A549 (cell line): ENCODE results near the gene FGFR4.
A peak's percentile ranks its signal among the peaks of the same experiment; 100 is the strongest.

Experiments
- CEBPB ChIP-seq, 2 experiments: fragments of >200 bp in 1 of 2; sonication (Bioruptor Twin) in 1 of 2; formaldehyde crosslinking in 1 of 2; IDR thresholded peaks; 2 replicates each; pipeline ENCODE4 v1.6.1; 2012 to 2016
- EP300 ChIP-seq, 2 experiments: fragments of >200 bp; sonication (Bioruptor Twin); formaldehyde crosslinking; IDR thresholded peaks; 2 replicates in 1 of 2; 3 replicates in 1 of 2; pipeline ENCODE4 v1.6.1; 2016 to 2017
- MAX ChIP-seq: IDR thresholded peaks from 2 replicates; pipeline ENCODE4 v1.6.1; 2012
- PHF8 ChIP-seq: fragments of 200-600 bp; sonication (generic); IDR thresholded peaks from 2 replicates; pipeline ENCODE4 v1.6.1; 2016; ENCODE audit warnings: low read depth, mild to moderate bottlenecking, antibody characterized with exemption, moderate library complexity, borderline replicate concordance
- POLR2A ChIP-seq: IDR thresholded peaks from 2 replicates; pipeline ENCODE4 v1.6.1; 2012; ENCODE audit warnings: mild to moderate bottlenecking, low read length
- RAD21 ChIP-seq, 2 experiments: fragments of >200 bp in 1 of 2; sonication (Bioruptor Twin) in 1 of 2; formaldehyde crosslinking in 1 of 2; IDR thresholded peaks in 1 of 2; conservative IDR thresholded peaks in 1 of 2; 2 replicates in 1 of 2; 3 replicates in 1 of 2; pipeline ENCODE4 v1.6.1; 2012 to 2018; ENCODE audit warnings: inconsistent platforms in 1 of 2
- RFX5 ChIP-seq: fragments of 450-650 bp; IDR thresholded peaks from 2 replicates; pipeline ENCODE4 v1.7.1; 2014; ENCODE audit warnings: antibody characterized with exemption, mild to moderate bottlenecking, moderate library complexity
- USF2 ChIP-seq: fragments of 450-650 bp; IDR thresholded peaks from 2 replicates; pipeline ENCODE4 v1.6.1; 2014; ENCODE audit warnings: antibody characterized with exemption
- ZSCAN20 ChIP-seq: fragments of 250-450 bp; sonication (Bioruptor Pico); IDR thresholded peaks from 2 replicates; pipeline ENCODE4 v1.8.0; 2022; ENCODE audit warnings: mild to moderate bottlenecking, moderate library complexity
- TF ChIP-seq, protein P1 (sequence below): fragments of >200 bp; sonication (Bioruptor Twin); formaldehyde crosslinking; IDR thresholded peaks from 3 replicates; pipeline ENCODE4 v1.5.1; 2016
- TF ChIP-seq, protein P2 (sequence below): fragments of 200-600 bp; sonication (generic); IDR thresholded peaks from 2 replicates; pipeline ENCODE4 v1.6.1; 2016; ENCODE audit warnings: antibody characterized with exemption, mild to moderate bottlenecking, moderate library complexity

DNA sequence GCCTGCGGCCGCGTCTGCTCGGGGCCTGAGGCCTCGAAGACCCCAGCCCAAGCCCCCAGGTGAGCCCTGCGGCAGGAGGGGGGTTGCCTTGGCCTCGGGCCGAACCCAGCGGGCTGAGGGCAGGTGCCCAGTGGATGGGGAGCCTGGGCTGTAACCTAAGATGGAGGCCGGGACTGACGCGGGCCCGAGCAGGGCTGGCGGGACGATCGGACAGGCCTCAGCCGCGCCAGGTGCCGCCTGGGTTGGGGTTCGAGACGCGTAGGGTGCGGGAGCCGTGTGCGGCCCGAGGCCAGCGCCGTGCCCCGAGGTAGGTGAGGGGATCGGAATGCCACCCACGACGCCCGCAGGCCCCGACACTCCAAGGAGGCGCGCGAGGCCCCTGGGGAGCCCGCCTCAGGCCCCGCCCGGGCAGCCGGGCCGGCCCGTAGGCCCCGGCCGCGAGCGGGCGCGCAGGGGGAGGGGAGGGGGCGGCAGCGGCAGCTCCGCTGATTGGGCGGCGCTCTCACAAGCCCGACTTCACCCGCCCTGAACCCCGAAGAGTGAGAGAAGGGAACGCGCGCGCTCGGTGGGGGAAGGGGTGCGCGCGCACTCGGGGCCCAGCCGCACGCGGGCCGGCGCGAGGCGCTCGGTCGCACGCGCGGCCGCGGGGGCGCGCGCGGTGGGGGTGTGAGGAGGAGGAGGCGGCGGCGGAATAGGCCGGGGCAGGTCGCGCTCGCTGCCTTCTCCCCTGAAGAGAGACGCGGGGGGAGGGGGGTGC lies 46.6 kb downstream of the FGFR4 start, which contains the start of gene NSD1:
- TF ChIP-seq EP300 (IDR thresholded peaks at IDR 0.05) (no peak), PHF8 (no peak), CEBPB (IDR thresholded peaks at IDR 0.05) (no peak), RAD21 (conservative IDR thresholded peaks at IDR 0.05 in 1 of 2, IDR thresholded peaks at IDR 0.05 in 1 of 2) (no peak), USF2 (no peak), MAX (peak; percentile 67; the same call in 1 of the 2 replicates), POLR2A (peak; percentile 44), RFX5 (peak; percentile 33; the same call in 1 of the 2 replicates), ZSCAN20 (CRISPR knock-in tag) (peak; percentile 28; the same call in 1 of the 2 replicates)
- TF ChIP-seq, protein P1, sequence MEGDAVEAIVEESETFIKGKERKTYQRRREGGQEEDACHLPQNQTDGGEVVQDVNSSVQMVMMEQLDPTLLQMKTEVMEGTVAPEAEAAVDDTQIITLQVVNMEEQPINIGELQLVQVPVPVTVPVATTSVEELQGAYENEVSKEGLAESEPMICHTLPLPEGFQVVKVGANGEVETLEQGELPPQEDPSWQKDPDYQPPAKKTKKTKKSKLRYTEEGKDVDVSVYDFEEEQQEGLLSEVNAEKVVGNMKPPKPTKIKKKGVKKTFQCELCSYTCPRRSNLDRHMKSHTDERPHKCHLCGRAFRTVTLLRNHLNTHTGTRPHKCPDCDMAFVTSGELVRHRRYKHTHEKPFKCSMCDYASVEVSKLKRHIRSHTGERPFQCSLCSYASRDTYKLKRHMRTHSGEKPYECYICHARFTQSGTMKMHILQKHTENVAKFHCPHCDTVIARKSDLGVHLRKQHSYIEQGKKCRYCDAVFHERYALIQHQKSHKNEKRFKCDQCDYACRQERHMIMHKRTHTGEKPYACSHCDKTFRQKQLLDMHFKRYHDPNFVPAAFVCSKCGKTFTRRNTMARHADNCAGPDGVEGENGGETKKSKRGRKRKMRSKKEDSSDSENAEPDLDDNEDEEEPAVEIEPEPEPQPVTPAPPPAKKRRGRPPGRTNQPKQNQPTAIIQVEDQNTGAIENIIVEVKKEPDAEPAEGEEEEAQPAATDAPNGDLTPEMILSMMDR: no peak
- TF ChIP-seq, protein P2, sequence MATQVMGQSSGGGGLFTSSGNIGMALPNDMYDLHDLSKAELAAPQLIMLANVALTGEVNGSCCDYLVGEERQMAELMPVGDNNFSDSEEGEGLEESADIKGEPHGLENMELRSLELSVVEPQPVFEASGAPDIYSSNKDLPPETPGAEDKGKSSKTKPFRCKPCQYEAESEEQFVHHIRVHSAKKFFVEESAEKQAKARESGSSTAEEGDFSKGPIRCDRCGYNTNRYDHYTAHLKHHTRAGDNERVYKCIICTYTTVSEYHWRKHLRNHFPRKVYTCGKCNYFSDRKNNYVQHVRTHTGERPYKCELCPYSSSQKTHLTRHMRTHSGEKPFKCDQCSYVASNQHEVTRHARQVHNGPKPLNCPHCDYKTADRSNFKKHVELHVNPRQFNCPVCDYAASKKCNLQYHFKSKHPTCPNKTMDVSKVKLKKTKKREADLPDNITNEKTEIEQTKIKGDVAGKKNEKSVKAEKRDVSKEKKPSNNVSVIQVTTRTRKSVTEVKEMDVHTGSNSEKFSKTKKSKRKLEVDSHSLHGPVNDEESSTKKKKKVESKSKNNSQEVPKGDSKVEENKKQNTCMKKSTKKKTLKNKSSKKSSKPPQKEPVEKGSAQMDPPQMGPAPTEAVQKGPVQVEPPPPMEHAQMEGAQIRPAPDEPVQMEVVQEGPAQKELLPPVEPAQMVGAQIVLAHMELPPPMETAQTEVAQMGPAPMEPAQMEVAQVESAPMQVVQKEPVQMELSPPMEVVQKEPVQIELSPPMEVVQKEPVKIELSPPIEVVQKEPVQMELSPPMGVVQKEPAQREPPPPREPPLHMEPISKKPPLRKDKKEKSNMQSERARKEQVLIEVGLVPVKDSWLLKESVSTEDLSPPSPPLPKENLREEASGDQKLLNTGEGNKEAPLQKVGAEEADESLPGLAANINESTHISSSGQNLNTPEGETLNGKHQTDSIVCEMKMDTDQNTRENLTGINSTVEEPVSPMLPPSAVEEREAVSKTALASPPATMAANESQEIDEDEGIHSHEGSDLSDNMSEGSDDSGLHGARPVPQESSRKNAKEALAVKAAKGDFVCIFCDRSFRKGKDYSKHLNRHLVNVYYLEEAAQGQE: no peak
